ENCODE data around the gene LIPA.

The LIPA gene

GRCh38 chr10:89262086-89263051 lies 10.8 kb upstream of the LIPA start:
- no peak overlapping the region for H3K27ac ChIP-seq
- no peak overlapping the region for H3K9ac ChIP-seq
- H3K4me1 ChIP-seq (ENCODE audit: low read depth, poor library complexity, severe bottlenecking) = peaks cover 6% of the 10 kb centered on the region
- no peak overlapping the region for H3K4me2 ChIP-seq
- H4K20me1 ChIP-seq (ENCODE audit: insufficient read depth) = no peaks in the 10 kb centered on the region
- no peak for TF ChIP-seq CTCF (conservative IDR thresholded peaks at IDR 0.05; ENCODE audit: low read depth, low read length)
- no peaks in the 10 kb centered on the region for H3K27me3 ChIP-seq (ENCODE audit: insufficient read depth, low read depth)
- no peak overlapping the region for H2AFZ ChIP-seq (ENCODE audit: low read depth)
- H3K36me3 ChIP-seq (ENCODE audit: insufficient read depth) = no peaks in the 10 kb centered on the region
- H3K4me3 ChIP-seq (IDR thresholded peaks at IDR 0.05; ENCODE audit: insufficient read depth, low read depth, low read length) = no peak overlapping the region
- no peaks in the 10 kb centered on the region for H3K79me2 ChIP-seq (ENCODE audit: insufficient read depth, low read depth)

GRCh38 chr10:89258881-89259280 lies 7.3 kb upstream of the LIPA start:
- Histone ChIP-seq H3K36me3 (ENCODE audit: insufficient read depth) (no peaks in the 10 kb centered on the region), H3K27ac (no peak overlapping the region), H3K27me3 (ENCODE audit: insufficient read depth, low read depth) (no peaks in the 10 kb centered on the region), H3K4me2 (no peak overlapping the region), H3K4me3 (IDR thresholded peaks at IDR 0.05; ENCODE audit: insufficient read depth, low read depth, low read length) (no peak overlapping the region), H3K9ac (no peak overlapping the region), H2AFZ (ENCODE audit: low read depth) (no peak overlapping the region), H4K20me1 (ENCODE audit: insufficient read depth) (no peaks in the 10 kb centered on the region), H3K4me1 (ENCODE audit: low read depth, poor library complexity, severe bottlenecking) (peaks cover 6% of the 10 kb centered on the region), H3K79me2 (ENCODE audit: insufficient read depth, low read depth) (no peaks in the 10 kb centered on the region)
- TF ChIP-seq CTCF (conservative IDR thresholded peaks at IDR 0.05; ENCODE audit: low read depth, low read length) = no peak

GRCh38 chr10:89257581-89257980 lies 6.0 kb upstream of the LIPA start:
- Histone ChIP-seq H3K36me3 (ENCODE audit: insufficient read depth) (no peaks in the 10 kb centered on the region), H3K4me1 (ENCODE audit: low read depth, poor library complexity, severe bottlenecking) (peaks cover 6% of the 10 kb centered on the region), H3K79me2 (ENCODE audit: insufficient read depth, low read depth) (no peaks in the 10 kb centered on the region), H3K9ac (no peak overlapping the region), H3K4me2 (no peak overlapping the region), H4K20me1 (ENCODE audit: insufficient read depth) (no peaks in the 10 kb centered on the region), H3K4me3 (IDR thresholded peaks at IDR 0.05; ENCODE audit: insufficient read depth, low read depth, low read length) (no peak overlapping the region), H3K27ac (no peak overlapping the region), H2AFZ (ENCODE audit: low read depth) (no peak overlapping the region), H3K27me3 (ENCODE audit: insufficient read depth, low read depth) (no peaks in the 10 kb centered on the region)
- TF ChIP-seq CTCF (conservative IDR thresholded peaks at IDR 0.05; ENCODE audit: low read depth, low read length) = no peak

GRCh38 chr10:89256962-89257361 lies 5.4 kb upstream of the LIPA start:
- peaks cover 12% of the 10 kb centered on the region for H3K4me1 ChIP-seq (ENCODE audit: low read depth, poor library complexity, severe bottlenecking)
- H3K4me3 ChIP-seq (IDR thresholded peaks at IDR 0.05; ENCODE audit: insufficient read depth, low read depth, low read length) = no peak overlapping the region
- H3K36me3 ChIP-seq (ENCODE audit: insufficient read depth) = no peaks in the 10 kb centered on the region
- no peak overlapping the region for H3K4me2 ChIP-seq
- TF ChIP-seq CTCF (conservative IDR thresholded peaks at IDR 0.05; ENCODE audit: low read depth, low read length) = no peak
- no peaks in the 10 kb centered on the region for H3K79me2 ChIP-seq (ENCODE audit: insufficient read depth, low read depth)
- no peaks in the 10 kb centered on the region for H4K20me1 ChIP-seq (ENCODE audit: insufficient read depth)
- no peak overlapping the region for H3K27ac ChIP-seq
- H3K9ac ChIP-seq = no peak overlapping the region
- H2AFZ ChIP-seq (ENCODE audit: low read depth) = no peak overlapping the region
- no peaks in the 10 kb centered on the region for H3K27me3 ChIP-seq (ENCODE audit: insufficient read depth, low read depth)
